ENCODE results near the gene TPH1. TPM values are rescaled to one million over a fixed set of nuclear protein-coding genes. Genes with fewer than 3 reads are reported as not detected.

Gene TPH1
- polyA plus RNA-seq, 3 donors, result 0.15 TPM; not detected in 2

- H3K4me3 Mint-ChIP-seq, result no peak overlapping the region
- Histone ChIP-seq H3K27me3 (ENCODE audit: control insufficient read depth in 2 of 2, insufficient read depth in 2 of 2, low read length in 2 of 2) (no peaks in the 10 kb centered on the region), H3K9me3 (replicated peaks in 1 of 2; ENCODE audit: control insufficient read depth in 1 of 2, insufficient read depth in 1 of 2, low read length in 2 of 2) (no peaks in the 10 kb centered on the region), H3K36me3 (replicated peaks in 1 of 2; ENCODE audit: control insufficient read depth in 1 of 2, insufficient read depth in 2 of 2, low read length in 2 of 2) (no peaks in the 10 kb centered on the region), H3K4me2 (replicated peaks; ENCODE audit: extremely low read depth, low read length, poor library complexity, severe bottlenecking) (no peak overlapping the region), H3K4me1 (ENCODE audit: control insufficient read depth in 1 of 2, insufficient read depth in 2 of 2, low read length in 2 of 2) (no peaks in the 10 kb centered on the region), H3K4me3 (replicated peaks in 1 of 3; ENCODE audit: low read depth in 2 of 3, low read length in 3 of 3) (no peak overlapping the region), H4K20me1 (ENCODE audit: insufficient read depth, low read length) (no peaks in the 10 kb centered on the region), H3K9ac (ENCODE audit: insufficient read depth, low read length, poor library complexity, severe bottlenecking) (no peak overlapping the region), H2AFZ (ENCODE audit: insufficient read depth, low read depth, low read length, poor library complexity, severe bottlenecking) (no peak overlapping the region), H3K27ac (ENCODE audit: low read depth in 1 of 2, low read length in 2 of 2) (no peak overlapping the region), H3K79me2 (ENCODE audit: insufficient read depth, low read length) (no peaks in the 10 kb centered on the region)
- no CpG with 5 or more reads among the region's 1 CpG for WGBS (ENCODE audit: insufficient coverage)
- no peaks in the 10 kb centered on the region for H3K9me3 Mint-ChIP-seq
- peaks cover 0 to 2% (median 2%) of the 10 kb centered on the region in 3 donors for H3K27me3 Mint-ChIP-seq (ENCODE audit: low read depth in 3 of 3)
- no peak overlapping the region for H3K27ac Mint-ChIP-seq
- intact Hi-C loops (cut with micrococcal nuclease), result no loop called here
- H3K4me1 Mint-ChIP-seq, result no peaks in the 10 kb centered on the region
- TF ChIP-seq, protein P1, sequence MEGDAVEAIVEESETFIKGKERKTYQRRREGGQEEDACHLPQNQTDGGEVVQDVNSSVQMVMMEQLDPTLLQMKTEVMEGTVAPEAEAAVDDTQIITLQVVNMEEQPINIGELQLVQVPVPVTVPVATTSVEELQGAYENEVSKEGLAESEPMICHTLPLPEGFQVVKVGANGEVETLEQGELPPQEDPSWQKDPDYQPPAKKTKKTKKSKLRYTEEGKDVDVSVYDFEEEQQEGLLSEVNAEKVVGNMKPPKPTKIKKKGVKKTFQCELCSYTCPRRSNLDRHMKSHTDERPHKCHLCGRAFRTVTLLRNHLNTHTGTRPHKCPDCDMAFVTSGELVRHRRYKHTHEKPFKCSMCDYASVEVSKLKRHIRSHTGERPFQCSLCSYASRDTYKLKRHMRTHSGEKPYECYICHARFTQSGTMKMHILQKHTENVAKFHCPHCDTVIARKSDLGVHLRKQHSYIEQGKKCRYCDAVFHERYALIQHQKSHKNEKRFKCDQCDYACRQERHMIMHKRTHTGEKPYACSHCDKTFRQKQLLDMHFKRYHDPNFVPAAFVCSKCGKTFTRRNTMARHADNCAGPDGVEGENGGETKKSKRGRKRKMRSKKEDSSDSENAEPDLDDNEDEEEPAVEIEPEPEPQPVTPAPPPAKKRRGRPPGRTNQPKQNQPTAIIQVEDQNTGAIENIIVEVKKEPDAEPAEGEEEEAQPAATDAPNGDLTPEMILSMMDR (IDR thresholded peaks at IDR 0.05), result no peak
- H3K36me3 Mint-ChIP-seq, result no peaks in the 10 kb centered on the region
- DNase-seq, result no peak
Measured at GRCh38 chr11:18022419-18022818, 23.6 kb downstream of the TPH1 start.

DNA sequence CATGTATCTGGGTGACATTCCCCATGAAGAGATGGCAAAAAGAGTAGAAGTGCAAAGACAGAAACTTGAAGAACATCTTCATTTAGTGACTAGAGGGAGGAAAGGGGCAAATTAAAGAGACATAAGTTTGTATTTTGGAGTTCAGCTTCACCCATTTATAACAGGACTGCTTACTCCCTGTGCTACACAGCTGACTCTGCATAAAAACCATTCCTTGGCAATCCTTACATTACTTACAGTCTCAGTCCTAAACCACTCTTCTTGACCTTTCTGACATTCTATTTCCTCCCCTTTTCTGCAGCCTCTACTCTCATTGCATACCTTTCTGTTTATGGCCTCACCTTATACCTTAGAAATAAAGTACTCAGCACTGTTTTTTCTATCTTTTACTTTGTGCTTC, 26.4 kb downstream of the TPH1 start:
- no peaks in the 10 kb centered on the region for H4K20me1 ChIP-seq (ENCODE audit: insufficient read depth, low read length)
- no peaks in the 10 kb centered on the region for H3K79me2 ChIP-seq (ENCODE audit: insufficient read depth, low read length)
- intact Hi-C loops (cut with micrococcal nuclease), result loop anchor here in 1 of 2 donors (10.0 kb wide), 1 partner anchor 85 kb away; the partner anchor contains the start of gene SAAL1
- H3K27ac ChIP-seq (ENCODE audit: low read depth in 1 of 2, low read length in 2 of 2), result no peak overlapping the region
- no peaks in the 10 kb centered on the region for H3K36me3 Mint-ChIP-seq
- no peak overlapping the region for H3K4me2 ChIP-seq (replicated peaks; ENCODE audit: extremely low read depth, low read length, poor library complexity, severe bottlenecking)
- no peaks in the 10 kb centered on the region for H3K36me3 ChIP-seq (replicated peaks in 1 of 2; ENCODE audit: control insufficient read depth in 1 of 2, insufficient read depth in 2 of 2, low read length in 2 of 2)
- peaks cover 5% of the 10 kb centered on the region in 2 donors for H3K27me3 ChIP-seq (ENCODE audit: control insufficient read depth in 2 of 2, insufficient read depth in 2 of 2, low read length in 2 of 2)
- H3K9ac ChIP-seq (ENCODE audit: insufficient read depth, low read length, poor library complexity, severe bottlenecking), result no peak overlapping the region
- H3K27ac Mint-ChIP-seq, result no peak overlapping the region
- no peaks in the 10 kb centered on the region for H3K9me3 ChIP-seq (replicated peaks in 1 of 2; ENCODE audit: control insufficient read depth in 1 of 2, insufficient read depth in 1 of 2, low read length in 2 of 2)
- H3K4me3 Mint-ChIP-seq, result no peak overlapping the region
- TF ChIP-seq, protein P1 (IDR thresholded peaks at IDR 0.05), result no peak
- peaks cover 6 to 11% (median 8%) of the 10 kb centered on the region in 3 donors for H3K27me3 Mint-ChIP-seq (ENCODE audit: low read depth in 3 of 3)
- no peak for DNase-seq
- H3K4me1 Mint-ChIP-seq, result no peaks in the 10 kb centered on the region
- no peak overlapping the region for H3K4me3 ChIP-seq (replicated peaks in 1 of 3; ENCODE audit: low read depth in 2 of 3, low read length in 3 of 3)
- no peaks in the 10 kb centered on the region for H3K9me3 Mint-ChIP-seq
- H3K4me1 ChIP-seq (ENCODE audit: control insufficient read depth in 1 of 2, insufficient read depth in 2 of 2, low read length in 2 of 2), result no peaks in the 10 kb centered on the region
- H2AFZ ChIP-seq (ENCODE audit: insufficient read depth, low read depth, low read length, poor library complexity, severe bottlenecking), result no peak overlapping the region

Measured in CD14-positive monocyte (primary cell).